Activated CD4-positive, alpha-beta T cell treated with anti-CD3 and anti-CD28 coated beads, Interleukin-2, amount 10 ng/mL, durations not matched to agents 24 days and 14 days (primary cell): ENCODE data around the gene ACCSL. TPM values are rescaled to one million over a fixed set of nuclear protein-coding genes. Genes with fewer than 3 reads are reported as not detected.
A peak's percentile ranks its signal among the peaks of the same experiment; 100 is the strongest.

Experiments
- DNase-seq: peaks from one replicate; pipeline ENCODE4 v3.0.0; 2022
- H3K27ac Mint-ChIP-seq: one replicate; pipeline ENCODE4 v1.8.0; 2022; ENCODE audit warnings: mild to moderate bottlenecking, mixed read lengths
- H3K27me3 Mint-ChIP-seq: one replicate; pipeline ENCODE4 v1.8.0; 2022; ENCODE audit warnings: mixed read lengths
- H3K36me3 Mint-ChIP-seq: one replicate; pipeline ENCODE4 v1.8.0; 2022; ENCODE audit warnings: low read depth, mild to moderate bottlenecking, mixed read lengths
- H3K4me1 Mint-ChIP-seq: one replicate; pipeline ENCODE4 v1.8.0; 2021; ENCODE audit warnings: mixed read lengths
- H3K4me3 Mint-ChIP-seq: one replicate; pipeline ENCODE4 v1.8.0; 2022; ENCODE audit warnings: mild to moderate bottlenecking, moderate library complexity, mixed read lengths
- H3K9me3 Mint-ChIP-seq: one replicate; pipeline ENCODE4 v1.8.0; 2021; ENCODE audit warnings: mixed read lengths
- intact Hi-C: fragments of 100-400 bp; cut with micrococcal nuclease; formaldehyde crosslinking; loops from one replicate; pipeline ENCODE4 v1.15.1; 2023
- total RNA-seq: library from RNA; stranded (reverse); gene quantifications from 2 replicates; pipeline ENCODE4 v1.2.3, GENCODE V29; 2022

The ACCSL gene
- total RNA-seq, 1 donor from 2014 or later, result not detected

DNA sequence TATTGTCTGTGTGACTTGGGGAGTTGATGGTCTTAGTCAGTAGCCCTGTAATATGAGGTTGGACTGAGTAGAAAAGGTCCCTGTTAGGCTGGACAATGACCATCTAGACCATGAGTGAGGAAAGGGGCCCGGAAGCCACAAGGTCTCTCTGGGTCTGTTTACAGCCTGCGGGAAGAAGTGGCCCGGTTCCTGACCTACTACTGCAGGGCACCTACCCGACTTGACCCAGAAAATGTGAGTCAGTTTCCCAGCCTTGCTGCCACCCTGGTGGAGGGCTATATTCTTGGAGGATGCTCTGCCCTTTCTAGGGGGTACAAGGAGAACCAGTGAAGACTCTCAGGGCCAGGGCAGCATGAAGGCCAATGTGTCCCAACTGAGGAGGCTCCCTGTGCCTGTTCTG, 3.4 kb downstream of the ACCSL start:
- intact Hi-C loops, result no loop called here
- H3K27me3 Mint-ChIP-seq, result peaks cover 7% of the 10 kb centered on the region
- H3K27ac Mint-ChIP-seq, result no peak overlapping the region
- no peaks in the 10 kb centered on the region for H3K4me1 Mint-ChIP-seq
- no peak overlapping the region for H3K4me3 Mint-ChIP-seq
- DNase-seq, result no peak
- H3K9me3 Mint-ChIP-seq, result no peaks in the 10 kb centered on the region
- no peaks in the 10 kb centered on the region for H3K36me3 Mint-ChIP-seq

DNA sequence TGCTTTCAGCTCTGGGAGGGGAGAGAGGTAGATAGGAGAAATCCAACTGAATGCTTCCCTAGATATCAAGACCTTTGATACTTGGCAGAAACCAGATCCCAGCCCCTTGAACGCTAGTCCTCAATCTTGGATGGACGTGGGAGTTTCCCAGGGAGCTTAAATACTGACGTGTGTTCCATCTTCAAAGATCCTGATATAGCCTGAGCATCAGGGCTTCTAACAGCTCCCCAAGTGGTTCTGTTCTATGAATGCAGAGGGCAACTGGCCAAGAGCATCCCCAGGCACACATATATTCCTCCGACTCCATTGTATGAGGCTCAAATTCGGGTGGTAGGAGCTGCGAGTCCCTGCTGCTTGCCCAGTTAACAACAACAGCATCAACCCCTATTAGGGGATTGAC, 9.6 kb downstream of the ACCSL start:
- no peaks in the 10 kb centered on the region for H3K9me3 Mint-ChIP-seq
- H3K4me3 Mint-ChIP-seq, result no peak overlapping the region
- DNase-seq, result no peak
- no peaks in the 10 kb centered on the region for H3K4me1 Mint-ChIP-seq
- no peaks in the 10 kb centered on the region for H3K36me3 Mint-ChIP-seq
- no peak overlapping the region for H3K27ac Mint-ChIP-seq
- intact Hi-C loops, result no loop called here
- peaks cover 5% of the 10 kb centered on the region for H3K27me3 Mint-ChIP-seq

DNA sequence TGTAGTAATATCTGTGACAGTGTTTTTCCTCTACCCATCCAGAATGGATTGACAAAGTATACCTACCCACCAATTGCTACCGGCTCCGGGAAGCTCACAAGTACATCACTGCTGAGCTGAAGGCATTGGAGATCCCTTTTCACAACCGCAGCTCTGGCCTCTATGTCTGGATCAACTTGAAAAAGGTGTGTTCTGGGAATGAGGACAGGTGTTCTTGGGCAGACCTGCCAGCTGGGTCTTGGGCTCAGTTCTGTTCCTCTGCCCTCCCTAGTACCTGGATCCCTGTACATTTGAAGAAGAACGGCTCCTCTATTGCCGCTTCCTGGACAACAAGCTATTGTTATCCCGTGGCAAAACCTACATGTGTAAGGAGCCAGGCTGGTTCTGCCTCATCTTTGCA, 10.5 kb downstream of the ACCSL start:
- Mint-ChIP-seq H3K4me1 (peaks cover 3% of the 10 kb centered on the region), H3K27ac (no peak overlapping the region), H3K27me3 (peaks cover 5% of the 10 kb centered on the region), H3K9me3 (no peaks in the 10 kb centered on the region), H3K4me3 (no peak overlapping the region), H3K36me3 (no peaks in the 10 kb centered on the region)
- DNase-seq, result no peak
- intact Hi-C loops, result no loop called here

DNA sequence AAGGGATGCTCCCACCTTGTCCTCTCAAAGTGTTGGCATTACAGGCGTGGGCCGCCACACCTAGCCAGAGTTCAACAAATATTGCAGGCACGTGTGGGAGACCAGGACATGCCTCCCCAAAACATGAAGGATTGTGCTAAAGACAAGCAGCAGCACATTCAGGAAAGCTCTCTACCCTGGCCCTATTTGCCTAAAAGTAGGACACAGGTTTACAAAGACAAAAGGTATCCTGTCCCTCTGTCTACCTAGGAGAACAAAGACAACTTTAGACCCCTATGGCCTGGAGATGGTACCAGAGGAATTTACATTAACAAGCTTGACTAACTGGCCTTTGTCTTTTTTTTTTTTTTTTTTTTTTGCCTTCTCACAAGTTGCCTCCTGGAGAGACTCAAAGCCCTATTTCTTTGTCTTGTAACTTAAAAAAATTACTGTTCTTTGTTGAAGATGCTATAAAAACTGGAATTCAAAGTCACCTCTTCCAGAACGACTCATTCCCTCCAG, 17.4 kb downstream of the ACCSL start:
- intact Hi-C loops, result loop anchor here (5.0 kb wide), 2 partner anchors 123 to 383 kb away; partner anchors contain the start of genes C11orf96 and HSD17B12
- Mint-ChIP-seq H3K27me3 (peaks cover 2% of the 10 kb centered on the region), H3K36me3 (peaks cover 9% of the 10 kb centered on the region), H3K9me3 (peaks cover 4% of the 10 kb centered on the region), H3K4me3 (peak overlapping the region; percentile 92), H3K27ac (peak overlapping the region; percentile 95), H3K4me1 (peaks cover 25% of the 10 kb centered on the region)
- DNase-seq, result no peak

DNA sequence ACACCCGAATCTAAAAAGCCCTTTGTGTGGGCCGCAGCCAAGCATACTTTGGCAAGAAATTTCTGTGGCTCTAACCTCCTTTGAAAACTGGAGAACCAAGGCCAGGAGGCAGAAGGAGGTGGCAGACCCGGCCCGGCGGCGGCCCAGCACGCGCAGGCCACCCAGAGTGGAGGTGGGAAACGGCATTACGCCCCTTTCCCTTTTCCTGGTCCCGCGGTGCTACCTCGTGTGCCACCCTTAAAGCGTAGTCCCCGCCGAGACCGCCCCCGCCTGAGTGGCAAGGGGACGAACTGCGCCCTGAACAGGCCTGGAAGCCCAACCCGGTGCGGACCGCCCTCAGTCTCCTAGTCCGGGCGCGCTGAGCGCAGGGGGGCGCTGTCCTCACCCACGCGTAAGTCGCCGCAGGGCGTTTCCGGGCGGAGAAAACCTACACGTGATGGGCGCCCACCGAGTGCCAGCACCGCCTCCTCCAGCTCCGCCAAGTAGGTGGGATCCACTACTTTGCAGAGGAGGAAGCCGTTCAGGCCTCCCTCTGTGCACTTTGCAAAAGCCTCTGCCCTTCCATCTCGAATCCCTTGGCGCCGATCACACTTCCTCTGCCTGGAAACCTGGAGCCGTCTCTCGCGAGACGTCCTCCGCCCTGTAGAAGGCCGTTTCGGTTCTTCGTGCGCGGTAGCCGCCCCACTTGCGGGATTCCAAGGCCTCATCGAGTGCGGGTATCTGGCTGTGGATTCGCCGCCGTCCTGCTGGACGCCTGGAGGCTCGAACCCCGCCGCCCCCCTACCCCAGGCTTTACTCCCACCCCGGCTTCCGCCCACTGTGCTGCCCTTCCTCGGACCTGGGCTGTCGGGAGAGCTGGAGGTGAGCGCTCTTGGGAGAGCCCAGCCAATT, 18.3 kb downstream of the ACCSL start, which contains the start of gene ACCS:
Gene ACCS (plus strand): TSS at position 430 of the 891 bp plus-strand sequence. CDS start 1,358 bp downstream, outside the sequence.
- Mint-ChIP-seq H3K9me3 (peaks cover 4% of the 10 kb centered on the region), H3K27me3 (peaks cover 2% of the 10 kb centered on the region), H3K4me1 (peaks cover 25% of the 10 kb centered on the region), H3K36me3 (peaks cover 9% of the 10 kb centered on the region), H3K4me3 (peak within 1 kb of the TSS; percentile 92), H3K27ac (peak within 1 kb of the TSS; percentile 95)
- peak; percentile 97 for DNase-seq
- intact Hi-C loops, result loop anchor here (1.0 to 5.0 kb wide), 3 partner anchors 29 to 384 kb away; partner anchors contain the start of genes C11orf96, EXT2 and HSD17B12

DNA sequence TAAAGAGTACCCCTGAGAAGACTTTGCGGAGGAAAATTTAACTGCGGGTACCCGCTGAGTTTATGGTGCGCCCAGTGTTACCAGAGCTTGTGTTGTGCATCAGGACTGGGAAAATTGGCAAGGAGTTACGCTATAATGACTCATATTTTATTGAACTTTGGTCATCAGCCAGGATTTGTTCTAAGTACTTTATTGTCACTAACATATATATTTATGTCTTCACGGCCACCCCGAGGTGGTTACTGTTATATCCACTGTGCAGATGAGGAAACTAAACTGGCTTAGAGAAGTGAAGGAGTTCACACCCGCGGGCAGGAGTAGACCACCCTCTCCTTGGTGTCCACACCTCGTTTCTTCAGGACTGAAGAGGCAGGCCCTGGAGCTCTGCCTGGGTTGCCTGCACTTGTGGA, 19.0 kb downstream of the ACCSL start:
- H3K36me3 Mint-ChIP-seq, result peaks cover 13% of the 10 kb centered on the region
- intact Hi-C loops, result loop anchor here (1.0 to 5.0 kb wide), 3 partner anchors 29 to 384 kb away; partner anchors contain the start of genes C11orf96, EXT2 and HSD17B12
- H3K4me3 Mint-ChIP-seq, result peak overlapping the region; percentile 92
- H3K27ac Mint-ChIP-seq, result peak overlapping the region; percentile 95
- H3K4me1 Mint-ChIP-seq, result peaks cover 25% of the 10 kb centered on the region
- DNase-seq, result peak; percentile 58
- H3K9me3 Mint-ChIP-seq, result peaks cover 4% of the 10 kb centered on the region
- H3K27me3 Mint-ChIP-seq, result peaks cover under 1% of the 10 kb centered on the region

DNA sequence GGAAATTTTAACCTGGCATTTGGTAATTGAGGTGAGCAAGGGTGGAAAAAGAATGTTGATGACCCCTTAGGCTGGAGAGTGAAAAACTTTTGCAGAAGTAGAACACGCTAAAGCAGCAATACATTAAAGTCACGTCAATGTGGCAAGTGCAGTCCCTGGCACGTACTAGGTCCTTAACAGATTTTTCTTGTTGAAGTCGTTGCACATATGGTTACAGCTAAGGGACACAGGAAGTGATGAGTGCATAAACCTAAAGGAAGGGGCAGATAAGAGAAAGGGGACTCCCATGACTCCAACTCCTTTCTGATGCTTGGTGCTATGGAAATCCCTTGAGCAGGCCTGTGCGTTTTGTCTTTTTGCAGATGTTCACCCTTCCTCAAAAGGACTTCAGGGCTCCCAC, 19.5 kb downstream of the ACCSL start:
- H3K9me3 Mint-ChIP-seq, result peaks cover 4% of the 10 kb centered on the region
- H3K36me3 Mint-ChIP-seq, result peaks cover 13% of the 10 kb centered on the region
- H3K27me3 Mint-ChIP-seq, result no peaks in the 10 kb centered on the region
- intact Hi-C loops, result loop anchor here (5.0 kb wide), 2 partner anchors 125 to 385 kb away; partner anchors contain the start of genes C11orf96 and HSD17B12
- peak overlapping the region; percentile 95 for H3K27ac Mint-ChIP-seq
- peaks cover 25% of the 10 kb centered on the region for H3K4me1 Mint-ChIP-seq
- H3K4me3 Mint-ChIP-seq, result peak overlapping the region; percentile 92
- DNase-seq, result no peak

DNA sequence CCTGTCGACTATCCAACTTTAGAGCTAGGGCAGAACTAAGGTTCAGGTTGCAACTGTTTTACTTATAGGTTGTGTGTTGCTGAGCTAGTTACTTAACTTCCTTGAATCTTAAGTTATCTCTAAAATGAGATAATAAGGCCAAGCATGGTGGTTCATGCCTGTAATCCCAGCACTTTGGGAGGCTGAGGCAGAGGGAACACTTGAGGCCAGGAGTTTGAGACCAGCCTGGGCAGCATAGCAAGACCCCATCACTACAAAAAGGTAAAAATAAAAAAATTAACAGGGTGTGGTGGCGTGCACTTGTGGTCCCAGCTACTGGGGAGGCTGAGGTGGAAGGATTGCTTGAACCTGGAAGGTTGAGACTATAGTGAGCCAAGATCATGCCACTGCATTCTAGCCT, 20.4 kb downstream of the ACCSL start:
- Mint-ChIP-seq H3K36me3 (peaks cover 13% of the 10 kb centered on the region), H3K4me3 (no peak overlapping the region), H3K4me1 (peaks cover 22% of the 10 kb centered on the region), H3K9me3 (peaks cover 4% of the 10 kb centered on the region), H3K27me3 (no peaks in the 10 kb centered on the region), H3K27ac (no peak overlapping the region)
- intact Hi-C loops, result loop anchor here (5.0 kb wide), 2 partner anchors 126 to 386 kb away; partner anchors contain the start of genes C11orf96 and HSD17B12
- DNase-seq, result no peak

DNA sequence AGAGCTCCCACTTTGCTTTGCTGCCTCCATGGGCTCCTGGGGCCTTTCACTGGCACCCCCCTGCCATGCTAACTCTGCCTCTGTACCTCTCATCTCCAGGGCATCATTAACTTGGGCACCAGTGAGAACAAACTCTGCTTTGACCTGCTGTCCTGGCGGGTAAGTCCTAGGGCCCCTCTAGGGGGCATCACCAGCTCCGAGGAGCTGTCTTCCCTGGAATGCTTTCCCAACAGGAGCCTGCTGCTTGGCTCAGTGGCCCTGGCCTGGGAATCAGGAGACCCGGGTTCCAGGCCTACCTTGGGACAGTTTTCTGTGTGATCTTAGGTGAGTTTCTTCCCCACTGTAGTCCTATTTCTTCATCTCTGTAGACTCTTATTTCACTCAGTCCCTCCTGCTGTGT, 23.4 kb downstream of the ACCSL start:
- Mint-ChIP-seq H3K4me3 (no peak overlapping the region), H3K36me3 (peaks cover 18% of the 10 kb centered on the region), H3K4me1 (peaks cover 20% of the 10 kb centered on the region), H3K9me3 (peaks cover 4% of the 10 kb centered on the region), H3K27ac (no peak overlapping the region), H3K27me3 (no peaks in the 10 kb centered on the region)
- no peak for DNase-seq
- intact Hi-C loops, result no loop called here

DNA sequence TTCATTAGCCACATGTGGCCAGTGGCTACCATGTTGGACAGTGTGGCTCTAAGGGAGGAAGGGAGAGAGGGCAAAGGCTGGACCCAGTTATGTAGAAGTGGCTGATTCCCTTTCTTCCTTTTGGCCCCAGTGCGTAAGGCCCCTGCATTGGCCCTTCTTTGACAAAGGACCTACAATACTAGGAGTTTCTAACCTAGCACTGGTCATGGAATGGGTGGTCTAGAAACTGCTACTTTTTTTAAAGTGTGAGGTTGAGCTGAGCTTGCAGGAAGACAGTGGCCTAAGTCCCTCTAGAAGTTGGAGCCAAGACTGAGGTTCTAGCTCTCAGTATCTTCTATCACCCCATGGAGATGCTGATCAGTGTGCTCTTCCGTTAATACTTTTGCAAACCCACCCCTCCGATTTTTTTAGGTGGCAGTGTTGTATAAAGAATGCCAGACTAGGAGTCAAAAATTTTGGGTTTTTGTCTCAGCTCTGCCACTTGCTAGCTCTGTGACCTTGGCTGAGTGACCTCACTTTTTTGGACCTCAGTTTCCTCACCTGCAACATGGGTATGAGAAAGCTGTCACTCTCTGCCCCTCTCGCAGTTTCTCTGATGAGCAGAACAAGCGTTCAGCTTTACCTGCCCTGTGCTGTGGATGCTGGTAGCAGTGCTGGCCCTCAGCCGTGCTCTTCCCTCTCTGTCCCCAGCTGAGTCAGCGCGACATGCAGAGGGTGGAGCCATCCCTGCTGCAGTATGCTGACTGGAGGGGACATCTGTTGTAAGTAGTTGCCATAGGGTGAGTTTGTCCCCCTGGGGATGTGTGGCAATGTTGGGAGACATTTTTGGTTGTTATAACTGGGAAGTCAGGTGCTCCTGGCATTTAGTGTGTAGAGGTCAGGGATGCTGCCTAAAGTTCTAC, 25.2 kb downstream of the ACCSL start:
- H3K27me3 Mint-ChIP-seq, result no peaks in the 10 kb centered on the region
- H3K27ac Mint-ChIP-seq, result no peak overlapping the region
- peaks cover 5% of the 10 kb centered on the region for H3K4me1 Mint-ChIP-seq
- H3K36me3 Mint-ChIP-seq, result peaks cover 19% of the 10 kb centered on the region
- H3K9me3 Mint-ChIP-seq, result no peaks in the 10 kb centered on the region
- no peak overlapping the region for H3K4me3 Mint-ChIP-seq
- DNase-seq, result no peak
- intact Hi-C loops, result no loop called here

DNA sequence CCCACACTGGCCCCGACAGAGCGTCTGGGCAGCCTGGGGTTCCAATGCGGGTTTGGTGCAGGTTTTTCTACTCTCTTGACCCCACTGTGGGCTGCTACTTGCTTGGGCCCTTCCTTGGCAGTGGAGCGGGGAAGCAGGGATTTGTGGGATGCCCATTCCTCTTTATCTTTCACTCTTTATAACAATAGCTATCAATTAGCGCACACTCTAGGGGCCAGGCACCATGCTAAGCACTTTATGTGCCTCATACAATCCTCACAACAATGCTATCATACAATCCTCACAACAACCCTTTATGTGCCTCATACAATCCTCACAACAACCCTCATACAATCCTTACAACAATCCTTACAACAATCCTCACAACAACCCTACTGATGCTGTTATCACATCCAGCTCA, 31.0 kb downstream of the ACCSL start:
- peaks cover under 1% of the 10 kb centered on the region for H3K9me3 Mint-ChIP-seq
- peaks cover 20% of the 10 kb centered on the region for H3K36me3 Mint-ChIP-seq
- H3K27me3 Mint-ChIP-seq, result no peaks in the 10 kb centered on the region
- H3K4me3 Mint-ChIP-seq, result no peak overlapping the region
- intact Hi-C loops, result no loop called here
- H3K27ac Mint-ChIP-seq, result no peak overlapping the region
- H3K4me1 Mint-ChIP-seq, result peaks cover 2% of the 10 kb centered on the region
- DNase-seq, result no peak

DNA sequence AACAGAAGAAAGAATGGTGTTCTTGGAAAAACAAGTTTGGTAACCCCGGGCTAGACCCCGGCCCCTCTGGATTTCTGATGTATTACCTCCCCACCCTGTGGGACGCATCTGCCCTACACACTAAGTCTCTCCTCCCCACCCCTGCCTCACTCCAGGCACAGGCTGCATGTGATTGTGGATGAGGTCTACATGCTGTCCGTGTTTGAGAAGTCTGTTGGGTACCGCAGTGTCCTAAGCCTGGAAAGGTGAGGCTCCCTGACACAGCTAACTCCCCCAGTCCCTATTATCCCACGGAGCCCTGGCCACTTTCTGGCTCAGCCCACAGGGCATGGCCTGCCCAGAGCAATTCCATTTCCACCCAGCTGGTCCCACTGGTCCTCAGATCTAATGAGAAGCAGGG, 31.6 kb downstream of the ACCSL start:
- Mint-ChIP-seq H3K36me3 (peaks cover 24% of the 10 kb centered on the region), H3K27me3 (no peaks in the 10 kb centered on the region), H3K9me3 (peaks cover 6% of the 10 kb centered on the region), H3K27ac (no peak overlapping the region), H3K4me1 (peaks cover under 1% of the 10 kb centered on the region), H3K4me3 (no peak overlapping the region)
- intact Hi-C loops, result no loop called here
- no peak for DNase-seq

DNA sequence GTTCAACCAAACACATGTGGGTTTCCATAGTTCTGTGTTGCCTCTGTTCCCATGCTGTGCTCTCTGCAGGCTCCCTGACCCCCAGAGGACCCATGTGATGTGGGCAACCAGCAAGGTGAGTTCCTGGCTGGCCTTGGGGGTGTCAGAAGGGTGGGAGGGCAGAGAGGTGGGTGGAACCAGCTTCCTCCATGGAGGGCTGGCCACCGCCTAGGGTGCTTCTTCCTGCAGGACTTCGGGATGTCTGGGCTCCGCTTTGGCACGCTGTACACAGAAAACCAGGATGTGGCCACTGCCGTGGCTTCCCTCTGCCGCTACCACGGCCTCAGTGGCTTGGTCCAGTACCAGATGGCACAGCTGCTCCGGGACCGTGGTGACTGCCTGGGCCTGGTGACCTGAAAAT, 33.2 kb downstream of the ACCSL start:
- Mint-ChIP-seq H3K27me3 (no peaks in the 10 kb centered on the region), H3K4me1 (no peaks in the 10 kb centered on the region), H3K27ac (no peak overlapping the region), H3K36me3 (peaks cover 27% of the 10 kb centered on the region), H3K9me3 (peaks cover 10% of the 10 kb centered on the region), H3K4me3 (no peak overlapping the region)
- DNase-seq, result no peak
- intact Hi-C loops, result no loop called here
